H1 (cell line): ENCODE results near the gene XAF1. TPM values are rescaled to one million over a fixed set of nuclear protein-coding genes. Genes with fewer than 3 reads are reported as not detected.
A peak's percentile ranks its signal among the peaks of the same experiment; 100 is the strongest.

Experiments used
- CTCF ChIA-PET: fragments of 300-600 bp; sonication (Branson Sonifier 250); formaldehyde crosslinking; loops from one replicate; lab custom pipeline; 2021; ENCODE audit not compliant: partially characterized antibody; lab: Charles Lee
- POLR2A ChIA-PET: fragments of 300-600 bp; sonication (Branson Sonifier 250); formaldehyde crosslinking; loops from one replicate; lab custom pipeline; 2021; ENCODE audit warnings: inconsistent platforms; ENCODE audit not compliant: partially characterized antibody; lab: Charles Lee
- DNase-seq, 2 experiments: peaks; one replicate each; pipeline versions ENCODE4 v3.0.0 to v3.0.0-alpha.2; 2010 to 2022; ENCODE audit warnings: low spot score in 2 of 2, low read depth in 1 of 2, mixed read lengths in 1 of 2
- FAIRE-seq: peaks from 2 replicates; lab custom pipeline; 2011; peaks lifted over from hg19 to GRCh38; lab: Jason Lieb, UNC
- H2AFZ ChIP-seq: 2 replicates; pipeline ENCODE4 v1.8.1; 2012; ENCODE audit warnings: low read length, inconsistent platforms
- H2AK5ac ChIP-seq: 2 replicates; pipeline ENCODE4 v1.6.1; 2013; ENCODE audit warnings: low read depth, low read length
- H2BK120ac ChIP-seq: replicated peaks from 2 replicates; pipeline ENCODE3; 2013; ENCODE audit warnings: low read depth, low read length, inconsistent platforms
- H2BK12ac ChIP-seq: 2 replicates; pipeline ENCODE4 v1.6.1; 2013; ENCODE audit warnings: low read depth, low read length
- H2BK15ac ChIP-seq: 2 replicates; pipeline ENCODE4 v1.6.1; 2013; ENCODE audit warnings: low read length
- H2BK20ac ChIP-seq: 2 replicates; pipeline ENCODE4 v1.6.1; 2013; ENCODE audit warnings: low read length
- H2BK5ac ChIP-seq: 2 replicates; pipeline ENCODE4 v1.6.1; 2013; ENCODE audit warnings: low read depth, low read length
- H3K14ac ChIP-seq: 2 replicates; pipeline ENCODE4 v1.6.1; 2013; ENCODE audit warnings: inconsistent platforms; ENCODE audit not compliant: insufficient read length
- H3K18ac ChIP-seq: 2 replicates; pipeline ENCODE4 v1.6.1; 2013; ENCODE audit warnings: low read length; ENCODE audit errors: extremely low read depth
- H3K23ac ChIP-seq: 2 replicates; pipeline ENCODE4 v1.6.1; 2013; ENCODE audit warnings: inconsistent platforms; ENCODE audit not compliant: insufficient read length
- H3K23me2 ChIP-seq: 2 replicates; pipeline ENCODE4 v1.6.1; 2013; ENCODE audit warnings: low read depth, low read length
- H3K27ac ChIP-seq: 2 replicates; pipeline ENCODE4 v1.6.1; 2011; ENCODE audit warnings: low read depth, low read length, inconsistent platforms
- H3K27me3 ChIP-seq, 4 experiments: replicated peaks in 1 of 4; 1 replicate in 1 of 4; 2 replicates in 3 of 4; pipeline versions ENCODE4 v1.6.1 to v1.8.1; 2011 to 2013; ENCODE audit warnings: low read length in 3 of 4, mild to moderate bottlenecking in 3 of 4, inconsistent platforms in 2 of 4, mixed read lengths in 2 of 4, moderate library complexity in 1 of 4; ENCODE audit not compliant: control insufficient read depth in 3 of 4, insufficient read depth in 3 of 4; ENCODE audit errors: extremely low read depth in 1 of 4
- H3K36me3 ChIP-seq, 4 experiments: 2 replicates each; pipeline versions ENCODE4 v1.6.1 to v1.8.1; 2011 to 2013; ENCODE audit warnings: mild to moderate bottlenecking in 4 of 4, low read length in 3 of 4, moderate library complexity in 2 of 4, control low read depth in 1 of 4, inconsistent platforms in 1 of 4; ENCODE audit not compliant: insufficient read depth in 4 of 4, control insufficient read depth in 2 of 4
- H3K4ac ChIP-seq: replicated peaks from 2 replicates; pipeline ENCODE3; 2013; ENCODE audit warnings: low read length, low read depth, mixed read lengths, inconsistent platforms; ENCODE audit not compliant: insufficient read length
- H3K4me1 ChIP-seq, 4 experiments: replicated peaks in 1 of 4; 1 replicate in 1 of 4; 2 replicates in 3 of 4; pipeline versions ENCODE4 v1.6.1 to v1.8.1; 2011 to 2013; ENCODE audit warnings: low read length in 3 of 4, inconsistent platforms in 2 of 4, mixed read lengths in 1 of 4; ENCODE audit not compliant: insufficient read depth in 4 of 4, control insufficient read depth in 3 of 4
- H3K4me2 ChIP-seq, 2 experiments: 2 replicates each; pipeline versions ENCODE4 v1.6.1 to v1.8.1; 2011 to 2013; ENCODE audit warnings: low read depth in 2 of 2, low read length in 2 of 2, control low read depth in 1 of 2, inconsistent platforms in 1 of 2, mild to moderate bottlenecking in 1 of 2; ENCODE audit not compliant: insufficient read depth in 1 of 2
- H3K4me3 ChIP-seq, 4 experiments: fragments of 200-600, 300-600 bp in 1 of 4; sonication (generic), shearing (Covaris generic), sonication (Bioruptor Twin) in 1 of 4; 2 replicates each; pipeline versions ENCODE4 v1.5.1 to v1.8.1; 2011 to 2016; ENCODE audit warnings: low read length in 4 of 4, low read depth in 3 of 4, control low read depth in 2 of 4, inconsistent platforms in 2 of 4, mild to moderate bottlenecking in 2 of 4, mixed read lengths in 1 of 4, moderate library complexity in 1 of 4; ENCODE audit not compliant: insufficient read depth in 2 of 4; ENCODE audit errors: extremely low read depth in 1 of 4
- H3K56ac ChIP-seq: replicated peaks from 2 replicates; pipeline ENCODE3; 2013; ENCODE audit warnings: low read depth, mild to moderate bottlenecking, mixed read lengths, low read length, inconsistent platforms; ENCODE audit not compliant: insufficient read length
- H3K79me1 ChIP-seq: 2 replicates; pipeline ENCODE4 v1.6.1; 2013; ENCODE audit warnings: low read depth, low read length, control low read depth
- H3K79me2 ChIP-seq, 2 experiments: 2 replicates each; pipeline versions ENCODE4 v1.6.1 to v1.8.1; 2012 to 2013; ENCODE audit warnings: low read length in 2 of 2, mild to moderate bottlenecking in 2 of 2, inconsistent platforms in 1 of 2; ENCODE audit not compliant: insufficient read depth in 2 of 2, control insufficient read depth in 1 of 2
- H3K9ac ChIP-seq, 4 experiments: replicated peaks in 1 of 4; 1 replicate in 1 of 4; 2 replicates in 3 of 4; pipeline versions ENCODE4 v1.6.1 to v1.8.1; 2011 to 2013; ENCODE audit warnings: low read depth in 3 of 4, low read length in 3 of 4, control low read depth in 2 of 4, mild to moderate bottlenecking in 2 of 4, moderate library complexity in 2 of 4, inconsistent platforms in 1 of 4; ENCODE audit errors: extremely low read depth in 1 of 4
- H3K9me3 ChIP-seq, 2 experiments: 2 replicates each; pipeline versions ENCODE4 v1.6.1 to v1.8.1; 2012 to 2013; ENCODE audit warnings: mild to moderate bottlenecking in 2 of 2, moderate library complexity in 2 of 2, control low read depth in 1 of 2, inconsistent platforms in 1 of 2, low read depth in 1 of 2, low read length in 1 of 2, mixed read lengths in 1 of 2; ENCODE audit not compliant: insufficient read depth in 2 of 2
- H4K20me1 ChIP-seq, 2 experiments: replicated peaks in 1 of 2; 2 replicates each; pipeline versions ENCODE3 to v1.8.1; 2011 to 2013; ENCODE audit warnings: inconsistent platforms in 2 of 2, low read length in 2 of 2, mild to moderate bottlenecking in 1 of 2; ENCODE audit not compliant: insufficient read depth in 2 of 2, control insufficient read depth in 1 of 2
- H4K5ac ChIP-seq: 2 replicates; pipeline ENCODE4 v1.6.1; 2013; ENCODE audit warnings: low read length, low read depth, mixed read lengths, inconsistent platforms; ENCODE audit not compliant: insufficient read length
- H4K8ac ChIP-seq: 2 replicates; pipeline ENCODE4 v1.8.0; 2013; ENCODE audit warnings: mild to moderate bottlenecking, moderate library complexity, low read length, inconsistent platforms; ENCODE audit not compliant: insufficient read depth; ENCODE audit errors: extremely low read depth
- H4K91ac ChIP-seq: replicated peaks from 2 replicates; pipeline ENCODE3; 2013; ENCODE audit warnings: low read length, mixed read lengths, inconsistent platforms; ENCODE audit not compliant: insufficient read length
- ATF3 ChIP-seq: IDR thresholded peaks from 2 replicates; pipeline ENCODE4 v1.6.1; 2011; ENCODE audit warnings: low read depth, mild to moderate bottlenecking, low read length; ENCODE audit not compliant: insufficient read depth
- CREB1 ChIP-seq: IDR thresholded peaks from 2 replicates; pipeline ENCODE4 v1.6.1; 2012; ENCODE audit warnings: inconsistent platforms
- EGR1 ChIP-seq: IDR thresholded peaks from 2 replicates; pipeline ENCODE4 v1.6.1; 2011; ENCODE audit warnings: low read depth, low read length, borderline replicate concordance
- KDM5A ChIP-seq: fragments of 200-600 bp; IDR thresholded peaks from 2 replicates; pipeline ENCODE4 v1.7.1; 2012; ENCODE audit warnings: mild to moderate bottlenecking, low read length, inconsistent platforms, mixed read lengths
- POLR2AphosphoS5 ChIP-seq: IDR thresholded peaks from 2 replicates; pipeline ENCODE4 v1.6.1; 2011; ENCODE audit warnings: low read depth, low read length
- RXRA ChIP-seq: IDR thresholded peaks from 2 replicates; pipeline ENCODE4 v1.6.1; 2011; ENCODE audit warnings: low read depth, mild to moderate bottlenecking, low read length, moderate library complexity; ENCODE audit not compliant: insufficient read depth
- SAP30 ChIP-seq: fragments of 300-600 bp; sonication (generic); IDR thresholded peaks from 2 replicates; pipeline ENCODE4 v1.7.1; 2012; ENCODE audit warnings: low read length, moderate library complexity, mild to moderate bottlenecking, inconsistent platforms; ENCODE audit not compliant: insufficient read depth, insufficient replicate concordance
- SP2 ChIP-seq: IDR thresholded peaks from 2 replicates; pipeline ENCODE4 v1.6.1; 2012; ENCODE audit warnings: mild to moderate bottlenecking, low read length, inconsistent platforms
- SUZ12 ChIP-seq: fragments of 200-600 bp; sonication (generic); IDR thresholded peaks from 2 replicates; pipeline ENCODE4 v1.6.1; 2012; ENCODE audit warnings: mild to moderate bottlenecking, inconsistent platforms, low read length, moderate library complexity, mixed read lengths
- TAF1 ChIP-seq: IDR thresholded peaks from 2 replicates; pipeline ENCODE4 v1.6.1; 2011; ENCODE audit warnings: mild to moderate bottlenecking, low read depth, low read length
- WGBS, 2 experiments: shearing (Covaris generic) in 1 of 2; methylation state at CpG; one replicate each; pipeline versions ENCODE4 v1.1.6 to v1.1.7; 2013 to 2015; ENCODE audit warnings: low lambda C conversion rate in 2 of 2, mixed read lengths in 2 of 2, inconsistent platforms in 1 of 2, low coverage in 1 of 2, missing lambda C conversion rate in 1 of 2; ENCODE audit not compliant: insufficient replicate concordance in 2 of 2, insufficient coverage in 1 of 2, insufficient read length in 1 of 2; ENCODE audit errors: extremely low coverage in 1 of 2, missing lambda C conversion rate in 1 of 2; 5-methylcytosine and 5-hydroxymethylcytosine counted together
- long read RNA-seq, 2 experiments: library from RNA in 1 of 2; library from capped mRNA in 1 of 2; stranded (forward); transcript quantifications; one replicate each; pipeline ENCODE4 v2.0.0, GENCODE V29; 2021; ENCODE audit warnings: inconsistent platforms in 1 of 2
- polyA minus RNA-seq, 3 experiments: library from RNA; depleted of rRNA, polyadenylated mRNA; stranded (reverse); fragments of >200 nt; gene quantifications; 1 replicate in 2 of 3; 2 replicates in 1 of 3; pipeline ENCODE4 v1.2.3, GENCODE V29; 2011
- polyA plus RNA-seq, 7 experiments: library from polyadenylated mRNA; depleted of rRNA in 3 of 7; stranded (reverse) in 5 of 7; unstranded in 2 of 7; fragments of >200 nt in 5 of 7; fragments of 200-250 nt in 2 of 7; gene quantifications; 1 replicate in 5 of 7; 2 replicates in 1 of 7; 4 replicates in 1 of 7; pipeline versions ENCODE4 v1.2.1 to v1.2.3, GENCODE V29; 2011 to 2013; ENCODE audit warnings: missing spikeins in 2 of 7, mixed read lengths in 2 of 7
- total RNA-seq: library from RNA; stranded (reverse); fragmentation: NEBNext Ultra II Directional; extraction: Animal tissue kit (Norgen Biotek cat#: 25700); gene quantifications from 2 replicates; pipeline ENCODE4 v1.2.1, GENCODE V29; 2021

XAF1 gene, protein sequence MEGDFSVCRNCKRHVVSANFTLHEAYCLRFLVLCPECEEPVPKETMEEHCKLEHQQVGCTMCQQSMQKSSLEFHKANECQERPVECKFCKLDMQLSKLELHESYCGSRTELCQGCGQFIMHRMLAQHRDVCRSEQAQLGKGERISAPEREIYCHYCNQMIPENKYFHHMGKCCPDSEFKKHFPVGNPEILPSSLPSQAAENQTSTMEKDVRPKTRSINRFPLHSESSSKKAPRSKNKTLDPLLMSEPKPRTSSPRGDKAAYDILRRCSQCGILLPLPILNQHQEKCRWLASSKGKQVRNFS
- total RNA-seq (not detected in 2 replicates), polyA plus RNA-seq (2011; rRNA removed) (not detected in 2 replicates), polyA minus RNA-seq (2011; rRNA and poly(A)+ RNA removed) (0.10 TPM in 1 of 2 replicates, not detected in the other)
- not detected for polyA plus RNA-seq (2011; cell fraction: cytosol; rRNA removed)
- not detected for polyA plus RNA-seq (2011; cell fraction: nucleus; rRNA removed)
- polyA plus RNA-seq (2012, experiment 1 of 2) = not detected in 4 replicates
- not detected for polyA plus RNA-seq (2012, experiment 2 of 2)
- 0.08 TPM for polyA plus RNA-seq (2013, experiment 1 of 2)
- polyA plus RNA-seq (2013, experiment 2 of 2) = 0.06 TPM
- not detected for polyA minus RNA-seq (2011; cell fraction: cytosol; rRNA and poly(A)+ RNA removed)
- polyA minus RNA-seq (2011; cell fraction: nucleus; rRNA and poly(A)+ RNA removed) = not detected
- long read RNA-seq, experiment 1 = 0 reads
- long read RNA-seq, experiment 2 = 0 reads

GRCh38 chr17:6755731-6756184 is at the start of gene XAF1:
Gene XAF1 (plus strand): TSS chr17:6756046. CDS start chr17:6756079, 33 bp downstream.
- no peak for DNase-seq
- no peaks in the 10 kb centered on the region for H4K20me1 ChIP-seq
- no peak within 1 kb of the TSS for H4K5ac ChIP-seq
- H2BK20ac ChIP-seq = no peak within 1 kb of the TSS
- no peaks in the 10 kb centered on the region for H3K9me3 ChIP-seq
- no peak within 1 kb of the TSS for H3K4ac ChIP-seq
- POLR2A ChIA-PET = interaction anchor here (1.1 kb wide), 1 partner anchor 8 kb away, joined by 3 read pairs; no protein-coding TSS in a partner anchor
- H2AFZ ChIP-seq = 0 out of 2 replicates have a peak within 1 kb of the TSS, but pooled peaks have one; percentile 40
- no peaks in the 10 kb centered on the region for H3K79me1 ChIP-seq
- H3K18ac ChIP-seq = no peak within 1 kb of the TSS
- no peaks in the 10 kb centered on the region; a peak in 1 of 7 replicates for H3K27me3 ChIP-seq
- H2AK5ac ChIP-seq = no peak within 1 kb of the TSS
- no peaks in the 10 kb centered on the region for H3K36me3 ChIP-seq
- H3K79me2 ChIP-seq = no peaks in the 10 kb centered on the region
- WGBS, 2 experiments = 86% methylated on average over 10 of the region's 14 CpGs; no CpG with 5 or more reads in 1 of the 2 experiments
- no peak within 1 kb of the TSS for H3K9ac ChIP-seq
- no peak within 1 kb of the TSS; a peak in 1 of 4 replicates for H3K4me2 ChIP-seq
- H3K23ac ChIP-seq = no peak within 1 kb of the TSS
- no peak within 1 kb of the TSS for H3K27ac ChIP-seq
- H2BK5ac ChIP-seq = no peak within 1 kb of the TSS
- no peak for FAIRE-seq
- no peak within 1 kb of the TSS for H3K14ac ChIP-seq
- H2BK15ac ChIP-seq = 0 out of 2 replicates have a peak within 1 kb of the TSS, but pooled peaks have one; percentile 29
- no peak within 1 kb of the TSS for H3K4me3 ChIP-seq
- no peak within 1 kb of the TSS for H3K56ac ChIP-seq
- no peak within 1 kb of the TSS for H2BK120ac ChIP-seq
- H3K4me1 ChIP-seq = peaks cover 0 to 12% (median 3%) of the 10 kb centered on the region in 4 experiments; a peak in 4 of 7 replicates
- no peak within 1 kb of the TSS for H4K91ac ChIP-seq
- H3K23me2 ChIP-seq = no peaks in the 10 kb centered on the region
- H2BK12ac ChIP-seq = no peak within 1 kb of the TSS
- H4K8ac ChIP-seq = no peak within 1 kb of the TSS; the same call in 1 of the 2 replicates
- CTCF ChIA-PET = interaction anchor here (1.1 to 1.7 kb wide), 2 partner anchors 21 to 98 kb away, joined by 4 read pairs; no protein-coding TSS in a partner anchor
- TF ChIP-seq RXRA (no peak), TAF1 (no peak), SUZ12 (no peak), EGR1 (no peak), CREB1 (no peak), KDM5A (no peak), POLR2AphosphoS5 (no peak), SAP30 (no peak), ATF3 (no peak), SP2 (no peak)
